D341Med (cell line): ENCODE measurements around the gene TDRD9.
"Not testable (repeated sequence)": the region's sequence is repeated elsewhere in the genome, so short reads cannot be mapped to it uniquely, and the experiment has no call there.

ENCODE experiments used
- DNase-seq: peaks from one replicate; pipeline ENCODE4 v3.0.0; 2012; ENCODE audit warnings: low spot score

TDRD9 gene

GRCh38 chr14:103920981-103921854, 7.0 kb upstream of the TDRD9 start:
- DNase-seq = peak; percentile 99

- DNase-seq = not testable (repeated sequence)
Measured at GRCh38 chr14:103921855-103922200, 6.4 kb upstream of the TDRD9 start.

- DNase-seq = no peak
Measured at GRCh38 chr14:103923863-103924262, 4.4 kb upstream of the TDRD9 start.

GRCh38 chr14:103925316-103925715, 2.9 kb upstream of the TDRD9 start:
- no peak for DNase-seq

- DNase-seq = no peak
Measured at GRCh38 chr14:103927566-103927965, 690 bp upstream of the TDRD9 start.

GRCh38 chr14:103930051-103930604, 1.9 kb downstream of the TDRD9 start:
- DNase-seq = no peak

GRCh38 chr14:103931422-103931821, 3.2 kb downstream of the TDRD9 start:
- DNase-seq = no peak

GRCh38 chr14:103932791-103933490, 4.7 kb downstream of the TDRD9 start:
- DNase-seq = no peak

GRCh38 chr14:103935102-103935501, 6.8 kb downstream of the TDRD9 start:
- DNase-seq = no peak

GRCh38 chr14:103941462-103941861, 13.2 kb downstream of the TDRD9 start:
- no peak for DNase-seq

- DNase-seq = no peak
Measured at GRCh38 chr14:103941973-103942736, 13.9 kb downstream of the TDRD9 start, which contains the start of gene RD3L. TSS of gene RD3L (minus strand) at chr14:103942529. CDS start at chr14:103941695, 834 bp downstream.

- DNase-seq = no peak
Measured at GRCh38 chr14:103943673-103944072, 15.4 kb downstream of the TDRD9 start.

- DNase-seq = no peak
Measured at GRCh38 chr14:103946975-103947374, 18.7 kb downstream of the TDRD9 start.

GRCh38 chr14:103948442-103948841, 20.2 kb downstream of the TDRD9 start:
- no peak for DNase-seq

- DNase-seq = no peak
Measured at GRCh38 chr14:103949131-103949790, 21.0 kb downstream of the TDRD9 start.

GRCh38 chr14:103960457-103961055, 32.3 kb downstream of the TDRD9 start:
- no peak for DNase-seq

GRCh38 chr14:103961928-103962578, 33.8 kb downstream of the TDRD9 start:
- DNase-seq = no peak

GRCh38 chr14:103966631-103967030, 38.4 kb downstream of the TDRD9 start:
- DNase-seq = no peak

- no peak for DNase-seq
Measured at GRCh38 chr14:103969961-103970360, 41.7 kb downstream of the TDRD9 start.

GRCh38 chr14:103973354-103973753, 45.1 kb downstream of the TDRD9 start:
- DNase-seq = no peak

- no peak for DNase-seq
Measured at GRCh38 chr14:103974575-103974974, 46.3 kb downstream of the TDRD9 start.
